GM12874 (cell line): ENCODE measurements around the gene GFOD1.

Source experiments
- TF ChIP-seq, protein P1 (sequence below): IDR thresholded peaks from 2 replicates; pipeline ENCODE4 v1.5.1; 2011; ENCODE audit warnings: low read depth, mild to moderate bottlenecking, control low read depth, low read length, moderate library complexity; ENCODE audit not compliant: insufficient read depth

GFOD1 gene

GRCh38 chr6:13375360-13375878, 112.0 kb downstream of the GFOD1 start:
- TF ChIP-seq, protein P1, sequence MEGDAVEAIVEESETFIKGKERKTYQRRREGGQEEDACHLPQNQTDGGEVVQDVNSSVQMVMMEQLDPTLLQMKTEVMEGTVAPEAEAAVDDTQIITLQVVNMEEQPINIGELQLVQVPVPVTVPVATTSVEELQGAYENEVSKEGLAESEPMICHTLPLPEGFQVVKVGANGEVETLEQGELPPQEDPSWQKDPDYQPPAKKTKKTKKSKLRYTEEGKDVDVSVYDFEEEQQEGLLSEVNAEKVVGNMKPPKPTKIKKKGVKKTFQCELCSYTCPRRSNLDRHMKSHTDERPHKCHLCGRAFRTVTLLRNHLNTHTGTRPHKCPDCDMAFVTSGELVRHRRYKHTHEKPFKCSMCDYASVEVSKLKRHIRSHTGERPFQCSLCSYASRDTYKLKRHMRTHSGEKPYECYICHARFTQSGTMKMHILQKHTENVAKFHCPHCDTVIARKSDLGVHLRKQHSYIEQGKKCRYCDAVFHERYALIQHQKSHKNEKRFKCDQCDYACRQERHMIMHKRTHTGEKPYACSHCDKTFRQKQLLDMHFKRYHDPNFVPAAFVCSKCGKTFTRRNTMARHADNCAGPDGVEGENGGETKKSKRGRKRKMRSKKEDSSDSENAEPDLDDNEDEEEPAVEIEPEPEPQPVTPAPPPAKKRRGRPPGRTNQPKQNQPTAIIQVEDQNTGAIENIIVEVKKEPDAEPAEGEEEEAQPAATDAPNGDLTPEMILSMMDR = no peak

GRCh38 chr6:13373919-13374318, 113.5 kb downstream of the GFOD1 start:
- TF ChIP-seq, protein P1 = no peak

DNA sequence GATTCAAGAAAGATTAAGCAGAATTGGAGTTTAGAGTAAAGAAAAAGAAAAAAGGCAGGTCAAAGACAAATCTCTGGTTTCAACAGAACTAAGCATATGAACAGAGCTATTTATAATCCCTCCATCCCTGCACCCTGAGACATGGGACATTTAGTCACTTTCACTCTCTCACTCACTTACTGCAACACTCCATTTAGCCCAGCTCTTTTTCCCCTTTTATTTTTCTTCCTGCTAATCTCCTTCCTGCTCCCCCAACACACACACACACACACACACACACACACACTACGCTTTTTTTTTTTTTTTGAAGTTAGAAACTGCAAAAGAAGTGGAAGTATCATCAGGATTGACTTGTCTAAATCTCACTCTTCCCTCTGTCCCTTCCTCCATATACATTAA, 113.9 kb downstream of the GFOD1 start:
- TF ChIP-seq, protein P1 = no peak

DNA sequence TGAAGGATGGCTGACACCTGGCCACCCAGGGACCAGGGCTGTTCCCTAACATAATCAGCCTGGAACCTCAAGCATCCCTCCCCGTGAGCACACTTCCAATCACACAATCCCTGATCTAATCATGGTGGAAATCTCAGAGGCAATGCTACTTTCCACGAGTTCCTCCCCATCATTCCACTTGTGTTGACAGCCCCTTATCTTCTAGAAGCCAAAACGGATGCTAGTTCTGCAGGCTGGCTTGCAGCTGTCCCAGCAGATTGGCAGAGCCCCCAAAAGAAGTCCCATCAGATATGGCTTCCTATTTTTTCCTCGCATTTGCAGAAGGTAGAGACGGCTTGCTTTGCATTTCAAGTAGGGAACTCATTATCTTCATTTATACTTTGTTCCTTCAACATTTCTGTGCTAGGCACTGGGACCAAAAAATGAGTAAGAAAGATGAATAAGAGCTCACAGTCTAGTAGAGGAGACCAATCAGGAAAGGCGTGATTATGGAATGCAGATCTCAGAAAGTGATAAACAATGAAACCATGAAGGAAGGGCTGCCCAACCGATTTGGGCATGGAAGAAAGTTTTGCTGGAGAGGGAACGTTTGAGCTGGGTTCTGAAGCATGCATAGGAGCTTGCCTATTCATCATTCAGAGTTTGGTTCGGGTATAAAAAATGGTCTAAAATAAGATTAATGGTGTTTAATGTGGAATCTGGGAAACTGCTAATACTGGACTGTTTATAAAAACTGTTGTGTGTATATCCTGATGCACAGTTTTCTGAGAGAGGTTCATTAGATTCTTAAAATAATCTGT, 114.5 kb downstream of the GFOD1 start:
- TF ChIP-seq, protein P1 = no peak

DNA sequence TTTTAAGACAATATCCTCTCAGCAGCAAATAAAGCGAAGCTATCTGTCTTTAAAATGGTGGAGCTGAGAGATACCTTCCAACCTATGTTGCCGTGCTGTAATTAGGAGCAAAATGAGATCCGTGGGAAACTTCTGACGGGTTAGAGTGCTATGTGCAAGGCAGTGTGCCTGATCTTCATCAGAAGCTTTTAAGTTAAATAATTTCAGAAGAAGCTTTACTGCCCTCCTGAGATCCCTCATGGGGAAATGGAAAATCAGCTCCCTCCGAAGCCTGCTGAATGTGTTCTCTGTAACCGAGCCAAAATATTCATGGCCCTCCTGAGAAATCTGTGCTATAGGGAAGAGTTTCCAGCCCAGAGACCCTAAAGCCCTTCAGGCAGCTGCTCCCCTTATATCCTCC, 115.3 kb downstream of the GFOD1 start:
- TF ChIP-seq, protein P1 = no peak

- TF ChIP-seq, protein P1 = no peak
These were observed 115.9 kb downstream of the GFOD1 start for GRCh38 chr6:13371421-13372072.

DNA sequence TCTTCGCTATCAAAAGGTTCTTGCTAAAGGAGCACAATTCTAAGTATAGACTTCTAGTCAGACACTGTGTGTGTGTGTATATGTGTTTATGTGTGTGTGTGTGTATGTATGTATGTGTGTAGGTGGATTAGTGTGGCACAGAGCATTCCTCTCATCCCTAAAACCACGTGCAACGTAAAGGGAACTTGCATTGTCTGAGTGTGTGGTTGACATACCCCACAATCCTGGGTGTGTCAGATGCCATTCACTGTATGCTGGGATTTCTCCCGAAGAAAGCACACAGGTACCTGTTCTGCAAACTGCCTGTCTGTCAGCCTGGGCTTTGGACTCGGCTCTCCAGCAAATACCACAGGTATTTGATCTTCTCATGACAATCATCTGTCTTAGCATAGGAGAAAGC, 116.8 kb downstream of the GFOD1 start:
- TF ChIP-seq, protein P1 = no peak
